GM12878 (cell line): ENCODE data around the gene SLC26A1.

ENCODE experiments used
- EZH2 ChIP-seq: IDR thresholded peaks from 2 replicates; pipeline ENCODE4 v1.6.1; 2012; ENCODE audit warnings: low read depth, mild to moderate bottlenecking, control low read depth, inconsistent platforms, low read length, borderline replicate concordance; ENCODE audit not compliant: control insufficient read depth
- FOXM1 ChIP-seq: IDR thresholded peaks from 2 replicates; pipeline ENCODE4 v1.6.1; 2012; ENCODE audit warnings: low read depth, mild to moderate bottlenecking, inconsistent platforms, low read length, moderate library complexity
- POLR2A ChIP-seq: IDR thresholded peaks from 2 replicates; pipeline ENCODE4 v1.6.1; 2011; ENCODE audit warnings: low read depth, mild to moderate bottlenecking, low read length
- SP1 ChIP-seq: IDR thresholded peaks from one replicate; pipeline ENCODE4 v1.6.1; 2011; ENCODE audit warnings: low read depth, low read length
- TF ChIP-seq, protein P1 (sequence below): IDR thresholded peaks from 2 replicates; pipeline ENCODE4 v1.6.1; 2011; ENCODE audit warnings: mild to moderate bottlenecking, low read depth, low read length, moderate library complexity; ENCODE audit not compliant: insufficient replicate concordance
- TF ChIP-seq, protein P2 (sequence below), 3 experiments: IDR thresholded peaks in 2 of 3; conservative IDR thresholded peaks in 1 of 3; 2 replicates each; pipeline ENCODE4 v1.5.1; 2011; ENCODE audit warnings: low read depth in 3 of 3, low read length in 3 of 3, mild to moderate bottlenecking in 3 of 3, control low read depth in 2 of 3, moderate library complexity in 2 of 3, inconsistent platforms in 1 of 3, mixed read lengths in 1 of 3; ENCODE audit not compliant: control insufficient read depth in 2 of 3, insufficient read depth in 1 of 3; ENCODE audit errors: extremely low read depth in 1 of 3
- TF ChIP-seq, protein P3 (sequence below): IDR thresholded peaks from 2 replicates; pipeline ENCODE4 v1.6.1; 2011; ENCODE audit warnings: low read depth, mild to moderate bottlenecking, low read length, moderate library complexity, borderline replicate concordance; ENCODE audit errors: extremely low read depth

DNA sequence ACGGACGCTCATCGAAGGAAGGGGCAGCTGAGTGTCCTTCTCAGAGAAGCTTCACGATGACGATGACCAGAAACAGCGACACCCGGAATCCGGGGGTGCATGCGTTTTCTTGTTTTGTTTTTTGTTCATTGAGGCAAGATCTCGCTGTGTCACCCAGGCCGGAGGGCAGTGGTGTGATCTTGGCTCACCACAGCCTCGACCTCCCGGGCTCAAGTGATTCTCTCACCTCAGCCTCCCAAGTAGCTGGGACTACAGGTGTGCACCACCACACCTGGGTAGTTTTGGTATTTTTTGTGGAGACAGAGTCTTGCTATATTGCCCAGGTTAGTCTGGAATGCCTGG lies 39.7 kb downstream of the SLC26A1 start:
- TF ChIP-seq POLR2A (no peak), EZH2 (no peak), SP1 (no peak), FOXM1 (no peak)
- TF ChIP-seq, protein P1, sequence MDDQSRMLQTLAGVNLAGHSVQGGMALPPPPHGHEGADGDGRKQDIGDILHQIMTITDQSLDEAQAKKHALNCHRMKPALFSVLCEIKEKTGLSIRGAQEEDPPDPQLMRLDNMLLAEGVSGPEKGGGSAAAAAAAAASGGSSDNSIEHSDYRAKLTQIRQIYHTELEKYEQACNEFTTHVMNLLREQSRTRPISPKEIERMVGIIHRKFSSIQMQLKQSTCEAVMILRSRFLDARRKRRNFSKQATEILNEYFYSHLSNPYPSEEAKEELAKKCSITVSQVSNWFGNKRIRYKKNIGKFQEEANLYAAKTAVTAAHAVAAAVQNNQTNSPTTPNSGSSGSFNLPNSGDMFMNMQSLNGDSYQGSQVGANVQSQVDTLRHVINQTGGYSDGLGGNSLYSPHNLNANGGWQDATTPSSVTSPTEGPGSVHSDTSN = no peak
- TF ChIP-seq, protein P2, sequence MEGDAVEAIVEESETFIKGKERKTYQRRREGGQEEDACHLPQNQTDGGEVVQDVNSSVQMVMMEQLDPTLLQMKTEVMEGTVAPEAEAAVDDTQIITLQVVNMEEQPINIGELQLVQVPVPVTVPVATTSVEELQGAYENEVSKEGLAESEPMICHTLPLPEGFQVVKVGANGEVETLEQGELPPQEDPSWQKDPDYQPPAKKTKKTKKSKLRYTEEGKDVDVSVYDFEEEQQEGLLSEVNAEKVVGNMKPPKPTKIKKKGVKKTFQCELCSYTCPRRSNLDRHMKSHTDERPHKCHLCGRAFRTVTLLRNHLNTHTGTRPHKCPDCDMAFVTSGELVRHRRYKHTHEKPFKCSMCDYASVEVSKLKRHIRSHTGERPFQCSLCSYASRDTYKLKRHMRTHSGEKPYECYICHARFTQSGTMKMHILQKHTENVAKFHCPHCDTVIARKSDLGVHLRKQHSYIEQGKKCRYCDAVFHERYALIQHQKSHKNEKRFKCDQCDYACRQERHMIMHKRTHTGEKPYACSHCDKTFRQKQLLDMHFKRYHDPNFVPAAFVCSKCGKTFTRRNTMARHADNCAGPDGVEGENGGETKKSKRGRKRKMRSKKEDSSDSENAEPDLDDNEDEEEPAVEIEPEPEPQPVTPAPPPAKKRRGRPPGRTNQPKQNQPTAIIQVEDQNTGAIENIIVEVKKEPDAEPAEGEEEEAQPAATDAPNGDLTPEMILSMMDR (IDR thresholded peaks at IDR 0.05 in 2 of 3, conservative IDR thresholded peaks at IDR 0.05 in 1 of 3; ENCODE audit: control insufficient read depth in 2 of 3, extremely low read depth in 1 of 3, insufficient read depth in 1 of 3, low read depth in 3 of 3, low read length in 3 of 3) = no peak
- TF ChIP-seq, protein P3, sequence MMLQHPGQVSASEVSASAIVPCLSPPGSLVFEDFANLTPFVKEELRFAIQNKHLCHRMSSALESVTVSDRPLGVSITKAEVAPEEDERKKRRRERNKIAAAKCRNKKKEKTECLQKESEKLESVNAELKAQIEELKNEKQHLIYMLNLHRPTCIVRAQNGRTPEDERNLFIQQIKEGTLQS = no peak
